Brain microvascular endothelial cell (primary cell): ENCODE measurements around the gene SMAD6.
A peak's percentile ranks its signal among the peaks of the same experiment; 100 is the strongest.

Experiments used
- DNase-seq: peaks from one replicate; pipeline ENCODE4 v3.0.0-alpha.2; 2020
- H3K27ac ChIP-seq: fragments of 250-450 bp; sonication (Bioruptor Pico); 2 replicates; pipeline ENCODE4 v1.5.1; 2020; ENCODE audit warnings: mild to moderate bottlenecking, moderate library complexity
- H3K27me3 ChIP-seq: fragments of 250-450 bp; sonication (Bioruptor Pico); replicated peaks from 2 replicates; pipeline ENCODE4 v1.5.1; 2020; ENCODE audit warnings: mild to moderate bottlenecking
- H3K36me3 ChIP-seq: fragments of 250-450 bp; sonication (Bioruptor Pico); replicated peaks from 2 replicates; pipeline ENCODE4 v1.5.1; 2020; ENCODE audit warnings: mild to moderate bottlenecking
- H3K4me3 ChIP-seq: 2 replicates; pipeline ENCODE4 v1.5.1; 2011; ENCODE audit warnings: low read depth, mild to moderate bottlenecking, control low read depth, low read length, moderate library complexity
- CTCF ChIP-seq: IDR thresholded peaks from 2 replicates; pipeline ENCODE4 v1.5.1; 2011; ENCODE audit warnings: low read depth, mild to moderate bottlenecking, moderate library complexity, low read length, control low read depth, inconsistent platforms; ENCODE audit errors: missing control alignments
- in situ Hi-C: cut with HindIII; loops from 2 replicates; pipeline ENCODE4 v1.10.0; 2017; ENCODE audit warnings: low sequenced_read_pairs, low pct_ligation_motif_present

The SMAD6 gene

GRCh38 chr15:66772604-66773128 lies 70.6 kb downstream of the SMAD6 start:
- Histone ChIP-seq H3K36me3 (no peaks in the 10 kb centered on the region), H3K4me3 (no peak overlapping the region), H3K27ac (no peak overlapping the region), H3K27me3 (no peaks in the 10 kb centered on the region)
- DNase-seq: no peak
- TF ChIP-seq CTCF: no peak
- in situ Hi-C loops: no loop called here

- no peak for TF ChIP-seq CTCF
- Histone ChIP-seq H3K27me3 (no peaks in the 10 kb centered on the region), H3K27ac (no peak overlapping the region), H3K36me3 (no peaks in the 10 kb centered on the region), H3K4me3 (no peak overlapping the region)
- DNase-seq: no peak
- in situ Hi-C loops: no loop called here
Observed at GRCh38 chr15:66773129-66773873, 71.3 kb downstream of the SMAD6 start.

GRCh38 chr15:66774001-66774814 lies 72.2 kb downstream of the SMAD6 start:
- Histone ChIP-seq H3K4me3 (no peak overlapping the region), H3K36me3 (no peaks in the 10 kb centered on the region), H3K27ac (no peak overlapping the region), H3K27me3 (no peaks in the 10 kb centered on the region)
- in situ Hi-C loops: no loop called here
- peak; percentile 99 for TF ChIP-seq CTCF
- peak; percentile 59 for DNase-seq

- no peak for TF ChIP-seq CTCF
- in situ Hi-C loops: no loop called here
- DNase-seq: no peak
Observed at GRCh38 chr15:66775127-66776105, 73.4 kb downstream of the SMAD6 start.

GRCh38 chr15:66777054-66777453 lies 75.0 kb downstream of the SMAD6 start:
- Histone ChIP-seq H3K4me3 (no peak overlapping the region), H3K27ac (no peak overlapping the region), H3K36me3 (no peaks in the 10 kb centered on the region), H3K27me3 (no peaks in the 10 kb centered on the region)
- TF ChIP-seq CTCF: no peak
- in situ Hi-C loops: no loop called here
- DNase-seq: no peak

More at GRCh38 chr15:66775127-66776105, 73.4 kb downstream of the SMAD6 start:
- no peaks in the 10 kb centered on the region for H3K27me3 ChIP-seq
- no peak overlapping the region for H3K4me3 ChIP-seq
- H3K36me3 ChIP-seq: no peaks in the 10 kb centered on the region
- H3K27ac ChIP-seq: no peak overlapping the region
